Measurements from ENCODE around the gene DMAC2L.
"Not testable (repeated sequence)": the region's sequence is repeated elsewhere in the genome, so short reads cannot be mapped to it uniquely, and the experiment has no call there.

The DMAC2L gene

DNA sequence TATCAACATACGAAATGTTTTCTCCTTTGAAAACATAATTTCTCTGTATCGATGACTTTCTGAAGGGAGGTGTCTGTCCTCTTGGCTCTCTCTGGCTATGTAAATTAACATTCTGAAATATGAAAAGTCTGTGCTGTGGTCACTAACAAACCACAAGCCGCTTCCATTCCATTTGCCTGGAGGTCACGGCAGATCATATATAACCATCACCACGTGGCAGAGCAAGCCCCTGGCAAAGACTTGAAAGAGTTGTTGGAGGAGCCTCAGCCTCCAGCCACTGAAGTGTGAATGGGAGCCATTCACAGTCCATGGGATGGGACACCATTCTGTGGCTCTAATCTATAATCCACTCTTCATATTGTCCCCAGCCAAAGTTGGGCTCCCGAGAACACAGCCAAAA, 45.0 kb downstream of the DMAC2L start:
- DNase-seq, result no peak

DNA sequence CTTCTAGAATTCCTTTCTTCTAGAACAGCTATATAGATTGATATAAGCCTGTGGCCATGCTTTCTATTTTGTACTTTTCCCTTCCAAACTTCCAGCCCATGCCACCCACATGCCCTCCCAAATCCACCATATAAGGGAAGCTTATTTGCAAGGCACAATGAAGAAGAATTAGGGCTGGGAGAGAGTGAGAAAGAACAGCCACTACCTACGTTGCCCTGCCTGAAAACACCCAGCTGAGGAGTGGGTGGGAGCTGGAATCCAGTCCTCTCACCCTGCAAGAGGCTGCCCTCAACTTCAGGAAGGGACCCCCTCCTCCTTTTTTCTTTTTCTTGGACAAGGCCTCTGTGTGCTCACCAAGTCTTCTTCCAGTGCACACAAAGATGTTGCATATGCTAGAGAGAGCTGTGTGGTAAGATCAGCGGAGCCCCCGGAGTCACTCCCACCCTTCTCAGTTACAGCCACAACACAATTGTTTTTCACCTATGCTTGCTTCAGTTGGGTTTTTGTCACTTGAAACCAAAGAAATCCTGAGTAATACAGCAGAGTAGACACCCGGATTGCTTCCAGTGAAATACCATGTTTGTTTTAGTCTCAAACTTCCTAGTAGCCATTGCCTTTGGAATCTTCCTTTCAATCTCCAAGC, 45.8 kb downstream of the DMAC2L start:
- DNase-seq, result no peak

DNA sequence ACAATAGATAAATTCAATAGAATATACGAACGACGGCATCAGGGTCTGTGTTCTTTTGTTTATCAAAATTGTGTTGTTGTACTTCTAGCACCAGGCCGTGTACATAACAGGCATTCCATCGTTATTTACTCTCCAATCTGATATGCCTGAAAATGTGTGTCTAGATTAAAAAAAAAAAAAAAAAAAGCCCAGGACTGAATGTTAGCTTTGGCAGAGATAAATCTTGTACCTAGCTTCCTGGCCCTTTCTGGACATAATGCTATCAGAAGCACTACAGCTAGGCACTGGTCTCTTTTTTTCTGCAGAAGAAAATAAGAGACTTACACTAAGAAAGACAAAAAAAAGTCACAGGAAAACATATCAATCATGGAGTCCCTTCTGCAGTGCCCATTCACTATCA, 47.5 kb downstream of the DMAC2L start:
- no peak for DNase-seq

DNA sequence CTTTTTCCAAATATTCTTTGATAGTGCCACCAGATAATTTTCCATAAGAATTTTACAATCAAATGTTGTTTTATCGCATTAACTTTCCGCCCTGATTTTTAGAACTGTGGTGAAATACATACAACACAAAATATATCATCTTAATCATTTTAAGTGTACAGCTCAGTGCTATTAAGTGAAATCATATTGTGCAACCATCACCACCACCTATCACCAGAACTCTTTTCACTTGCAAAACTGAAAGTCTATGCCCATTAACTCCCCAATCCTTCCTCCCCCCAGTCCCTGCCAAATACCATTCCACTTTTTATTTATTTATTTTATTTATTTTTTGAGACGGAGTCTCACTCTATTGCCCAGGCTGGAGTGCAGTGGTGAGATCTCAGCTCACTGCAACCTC, 48.0 kb downstream of the DMAC2L start:
- no peak for DNase-seq

DNA sequence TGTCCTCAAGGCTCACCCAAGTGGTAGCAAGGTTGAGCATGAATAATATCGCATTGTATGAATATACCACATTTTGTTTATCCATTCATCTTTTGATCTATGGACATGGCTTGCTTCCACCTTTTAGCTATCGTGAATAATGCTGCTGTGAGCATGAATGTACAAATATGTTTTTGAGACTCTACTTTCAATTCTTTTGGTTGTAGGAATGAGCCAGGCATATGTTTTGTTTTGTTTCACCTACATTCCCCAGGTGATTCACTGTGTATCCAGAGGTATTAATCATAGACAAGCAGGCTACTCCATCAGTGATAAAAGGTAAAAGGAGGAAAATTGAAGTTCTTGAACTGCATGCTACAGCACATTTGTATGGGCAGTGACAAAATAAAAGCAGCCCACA, 48.7 kb downstream of the DMAC2L start:
- no peak for DNase-seq

DNA sequence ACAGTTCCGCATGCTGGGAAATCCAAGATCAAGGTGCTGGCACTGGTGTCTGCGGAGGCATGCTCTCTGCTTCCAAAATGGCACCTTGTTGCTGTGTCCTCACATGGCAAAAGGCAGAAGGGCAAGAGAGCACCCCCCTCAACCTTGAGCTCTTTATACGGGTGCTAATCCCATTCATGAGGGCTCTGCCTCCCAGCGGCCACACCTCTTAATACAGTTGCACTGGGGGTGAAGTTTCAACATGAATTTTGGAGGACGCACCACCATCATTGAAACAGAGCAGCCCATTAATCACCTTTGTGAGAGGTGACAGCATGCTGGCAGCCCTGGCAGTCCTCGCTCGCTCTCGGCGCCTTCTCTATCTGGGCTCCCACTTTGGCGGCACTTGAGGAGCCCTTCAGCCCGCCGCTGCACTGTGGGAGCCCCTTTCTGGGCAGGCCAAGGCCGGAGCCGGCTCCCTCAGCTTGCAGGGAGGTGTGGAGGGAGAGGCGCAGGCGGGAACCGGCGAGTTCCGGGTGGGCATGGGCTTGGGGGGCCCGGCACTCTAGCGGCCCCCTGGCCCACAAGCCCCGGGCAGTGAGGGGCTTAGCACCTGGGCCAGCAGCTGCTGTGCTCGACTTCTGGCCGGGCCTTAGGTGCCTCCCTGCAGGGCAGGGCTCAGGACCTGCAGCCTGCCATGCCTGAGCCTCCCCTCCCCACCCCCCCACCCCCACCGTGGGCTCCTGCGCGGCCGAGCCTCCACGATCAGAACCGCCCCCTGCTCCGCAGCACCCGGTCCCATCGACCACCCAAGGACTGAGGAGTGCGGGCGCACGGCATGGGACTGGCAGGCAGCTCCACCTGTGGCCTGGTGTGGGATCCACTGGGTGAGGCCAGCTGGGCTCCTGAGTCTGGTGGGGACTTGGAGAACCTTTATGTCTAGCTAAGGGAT, 49.6 kb downstream of the DMAC2L start:
- not testable (repeated sequence) for DNase-seq

DNA sequence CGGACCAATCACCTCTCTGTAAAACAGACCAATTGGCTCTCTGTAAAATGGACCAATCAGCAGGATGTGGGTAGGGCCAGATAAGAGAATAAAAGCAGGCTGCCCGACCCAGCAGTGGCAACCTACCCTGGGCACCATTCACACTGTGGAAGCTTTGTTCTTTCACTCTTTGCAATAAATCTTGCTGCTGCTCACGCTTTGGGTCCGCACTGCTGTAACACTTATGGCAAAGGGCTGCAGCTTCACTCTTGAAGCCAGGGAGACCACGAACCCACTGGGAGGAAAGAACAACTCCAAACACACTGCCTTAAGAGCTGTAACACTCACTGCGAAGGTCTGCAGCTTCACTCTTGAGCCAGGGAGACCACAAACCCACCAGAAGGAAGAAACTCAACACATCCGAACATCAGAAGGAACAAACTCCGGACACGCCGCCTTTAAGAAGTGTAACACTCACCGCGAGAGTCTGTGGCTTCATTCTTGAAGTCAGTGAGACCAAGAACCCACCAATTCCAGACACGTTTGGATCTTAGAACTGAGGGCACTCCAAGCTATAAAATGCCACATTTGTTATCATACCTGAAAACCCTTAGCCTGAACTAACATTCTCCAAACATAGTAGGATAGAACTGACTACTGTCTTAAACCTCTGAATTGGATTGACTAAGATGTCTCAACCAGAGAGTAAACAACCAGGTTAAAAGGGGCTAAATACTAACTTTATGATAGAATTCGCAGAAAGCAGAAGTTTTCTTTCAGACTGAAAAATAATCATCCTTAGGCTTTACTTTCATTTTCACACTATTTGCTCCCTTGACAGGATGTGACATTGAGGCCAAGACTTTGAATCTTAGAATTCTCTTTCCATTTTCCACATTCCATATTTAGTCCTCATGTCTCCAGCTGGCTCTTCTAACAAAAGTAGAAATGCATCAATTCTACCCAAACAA, 50.9 kb downstream of the DMAC2L start:
- DNase-seq, result no peak

DNA sequence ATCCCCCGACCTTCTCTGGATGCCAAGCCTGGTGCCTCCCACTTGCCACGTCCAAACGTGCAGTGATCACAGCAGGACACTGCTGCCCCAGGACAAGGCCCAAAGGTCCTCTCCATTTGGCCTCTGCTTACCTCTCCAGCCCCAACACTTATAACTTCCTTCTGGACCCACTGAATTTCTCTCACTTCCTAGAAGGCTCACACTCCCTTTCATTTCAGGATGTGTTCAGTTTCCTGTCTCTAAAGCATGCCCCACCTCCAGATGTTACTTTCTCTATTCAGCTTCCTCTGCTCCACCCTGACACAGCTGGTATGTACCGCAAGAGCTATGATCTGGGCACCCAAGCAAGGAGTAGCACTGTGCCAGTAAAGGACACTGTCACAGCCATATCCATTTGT, 51.6 kb downstream of the DMAC2L start:
- peak; percentile 36 for DNase-seq

DNA sequence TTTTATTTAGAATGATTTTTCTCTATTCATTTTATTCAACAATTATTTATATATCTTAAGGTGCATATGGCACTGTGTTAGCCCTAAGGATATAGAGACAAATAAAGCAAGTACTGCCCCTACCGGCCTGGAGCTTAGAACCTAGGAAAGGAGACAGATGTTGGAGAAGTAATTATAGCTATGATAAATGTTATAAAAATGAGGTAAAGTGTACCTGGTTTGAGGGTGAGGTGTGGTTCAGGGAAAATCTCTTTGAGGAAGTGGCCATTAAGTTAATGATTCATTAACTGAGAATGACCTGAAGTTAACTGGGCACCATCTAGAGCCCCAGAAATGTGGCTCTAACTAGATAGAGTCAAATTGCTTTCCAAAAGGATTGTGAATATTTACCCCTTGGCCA, 52.7 kb downstream of the DMAC2L start:
- DNase-seq, result no peak

DNA sequence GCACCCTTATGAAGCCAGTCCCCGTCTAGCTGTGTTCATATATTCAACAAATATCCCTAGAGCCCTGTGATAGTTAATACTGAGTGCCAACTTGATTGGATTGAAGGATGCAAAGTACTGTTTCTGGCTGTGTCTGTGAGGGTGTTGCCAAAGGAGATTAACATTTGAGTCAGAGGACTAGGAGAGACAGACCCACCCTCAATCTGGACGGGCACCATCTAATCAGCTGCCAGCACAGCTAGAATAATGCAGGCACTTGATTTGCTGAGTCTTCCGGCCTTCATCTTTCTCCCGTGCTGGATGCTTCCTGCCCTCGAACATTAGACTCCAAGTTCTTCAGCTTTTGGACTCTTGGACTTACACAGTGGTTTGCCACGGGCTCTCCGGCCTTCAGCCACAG, 53.4 kb downstream of the DMAC2L start:
- DNase-seq, result not testable (repeated sequence)

DNA sequence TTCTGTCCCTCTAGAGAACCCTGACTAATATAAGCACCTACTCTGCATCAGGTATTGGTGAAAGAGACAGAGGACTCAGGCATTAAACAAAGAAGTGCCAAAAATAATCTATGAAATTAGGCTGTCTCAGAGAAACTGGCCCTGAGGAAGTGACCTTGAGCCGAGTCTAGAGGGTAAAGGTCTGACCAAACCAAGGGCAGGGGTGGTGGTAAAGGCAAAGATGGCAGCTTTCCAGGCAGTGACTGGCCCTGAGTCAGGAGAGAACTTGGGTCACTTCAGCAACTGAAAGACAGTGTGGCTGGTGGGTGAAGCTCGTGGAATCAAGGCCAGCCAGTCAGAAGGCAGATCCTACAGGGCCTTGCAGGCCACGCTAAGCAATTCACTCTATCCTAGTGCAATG, 54.0 kb downstream of the DMAC2L start:
- no peak for DNase-seq

DNA sequence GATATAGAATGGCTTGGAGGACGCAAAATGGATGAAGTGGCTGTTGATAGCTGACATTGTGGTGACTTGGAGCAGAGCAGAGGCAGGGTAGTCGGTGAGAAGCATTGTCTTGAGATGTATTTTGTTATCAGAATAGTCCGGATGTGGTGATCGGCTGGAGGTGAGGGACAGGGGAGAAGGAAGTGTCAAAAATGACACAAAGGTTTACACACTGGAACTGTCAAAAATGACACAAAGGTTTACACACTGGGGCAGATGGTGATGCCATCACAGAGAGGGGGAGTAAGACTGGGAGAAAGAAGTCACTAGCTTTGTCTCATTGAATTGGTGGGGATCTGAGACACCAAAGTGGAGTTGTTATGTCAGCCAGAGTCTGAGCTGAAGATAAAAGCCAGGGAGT, 54.5 kb downstream of the DMAC2L start:
- DNase-seq, result no peak

DNA sequence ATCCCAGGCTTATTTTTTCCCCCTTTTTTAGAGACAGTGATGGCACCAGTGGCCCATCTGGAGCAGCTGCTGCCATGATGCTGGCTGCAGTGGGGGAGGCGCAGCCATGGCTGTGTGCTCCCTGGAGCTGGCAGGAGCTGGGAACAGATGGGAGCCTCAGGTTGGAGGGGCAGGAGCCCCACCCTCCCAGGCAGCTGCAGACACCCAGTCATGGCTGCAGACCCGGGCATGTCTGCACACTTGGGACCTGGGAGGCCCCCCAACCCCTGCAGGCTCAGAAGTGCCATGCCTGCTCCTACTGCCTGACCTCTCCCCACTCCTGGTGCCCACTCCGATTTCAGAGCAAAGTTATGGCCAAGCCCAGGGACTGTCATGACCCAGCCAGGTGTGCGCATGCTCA, 59.4 kb downstream of the DMAC2L start:
- no peak for DNase-seq

DNA sequence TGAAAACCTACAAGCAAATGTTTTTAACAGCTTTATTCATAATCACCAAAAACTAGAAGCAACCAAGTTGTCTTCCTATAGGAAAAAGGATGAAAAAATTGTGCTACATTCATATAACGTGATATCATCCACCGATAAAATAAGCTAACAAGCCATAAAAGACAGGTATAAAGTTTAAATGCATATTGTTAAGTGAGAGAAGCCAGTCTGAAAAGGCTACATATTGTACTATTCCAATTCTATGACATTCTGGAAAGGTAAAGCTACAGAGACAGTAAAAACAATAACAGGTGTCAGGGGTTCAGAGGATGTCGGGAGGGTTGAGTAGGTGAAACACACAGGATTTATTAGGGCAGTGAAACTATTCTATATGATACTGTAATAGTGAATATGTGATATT, 61.8 kb downstream of the DMAC2L start:
- DNase-seq, result no peak

DNA sequence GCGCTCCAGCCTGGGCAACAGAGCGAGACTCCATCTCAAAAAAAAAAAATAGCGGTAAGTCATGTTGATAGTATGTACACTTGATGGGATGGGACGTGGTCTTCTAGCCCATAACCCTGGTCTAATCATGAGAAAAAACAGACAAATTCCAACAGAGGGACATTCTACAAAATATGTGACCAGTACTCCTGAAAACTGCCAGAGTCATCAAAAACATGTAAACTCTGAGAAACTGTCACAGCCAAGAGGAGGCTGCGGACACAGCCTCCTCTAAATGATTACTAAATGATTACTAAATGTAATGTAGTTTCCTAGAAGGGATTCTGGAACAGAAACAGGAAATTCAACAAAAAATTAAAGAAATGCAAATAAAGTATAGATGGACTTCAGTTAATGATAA, 63.6 kb downstream of the DMAC2L start:
- no peak for DNase-seq
